GM10266 (cell line): ENCODE data around the gene EFCAB14.
"Not testable (repeated sequence)": the region's sequence is repeated elsewhere in the genome, so short reads cannot be mapped to it uniquely, and the experiment has no call there.

Experiments
- DNase-seq: peaks from one replicate; pipeline ENCODE4 v3.0.0; 2012; ENCODE audit errors: extremely low spot score
- CTCF ChIP-seq: IDR thresholded peaks from 2 replicates; pipeline ENCODE4 v1.5.1; 2012; ENCODE audit warnings: mild to moderate bottlenecking, low read depth; ENCODE audit not compliant: control insufficient read depth, insufficient read depth; ENCODE audit errors: missing control alignments

EFCAB14 gene

GRCh38 chr1:46672696-46673095 is 46.2 kb downstream of the EFCAB14 start:
- no peak for TF ChIP-seq CTCF
- no peak for DNase-seq

- DNase-seq = no peak
- no peak for TF ChIP-seq CTCF
Observed at GRCh38 chr1:46671554-46671953, 47.4 kb downstream of the EFCAB14 start, which contains the start of gene TEX38. TSS of gene TEX38 (plus strand) at chr1:46671854. CDS start at chr1:46671935, 81 bp downstream.

GRCh38 chr1:46670134-46670533 is 48.8 kb downstream of the EFCAB14 start:
- TF ChIP-seq CTCF = no peak
- no peak for DNase-seq

- DNase-seq = peak; percentile 84
- peak; percentile 12 for TF ChIP-seq CTCF
Observed at GRCh38 chr1:46667782-46668760, 50.8 kb downstream of the EFCAB14 start, which contains the start of gene ATPAF1. TSS of gene ATPAF1 (minus strand) at chr1:46668364. CDS start at chr1:46668322, 42 bp downstream.

- no peak for DNase-seq
- no peak for TF ChIP-seq CTCF
Observed at GRCh38 chr1:46665983-46666382, 52.9 kb downstream of the EFCAB14 start.

GRCh38 chr1:46662919-46663318 is 56.0 kb downstream of the EFCAB14 start:
- DNase-seq = not testable (repeated sequence)

GRCh38 chr1:46660116-46660515 is 58.8 kb downstream of the EFCAB14 start:
- peak; percentile 48 for DNase-seq

- TF ChIP-seq CTCF = no peak
Observed at GRCh38 chr1:46659307-46659870, 59.5 kb downstream of the EFCAB14 start.

More at GRCh38 chr1:46659307-46659870, 59.5 kb downstream of the EFCAB14 start:
- no peak for DNase-seq
